HG02840 (cell line): Measurements from ENCODE around the gene RNLS.

ENCODE experiments used
- ATAC-seq: cut with Tn5 transposase; IDR thresholded peaks from one replicate; pipeline ENCODE4 v1.9.1; 2021; ENCODE audit warnings: mild to moderate bottlenecking, moderate library complexity, moderate number of reproducible peaks; ENCODE audit not compliant: unreplicated experiment, low FRiP score

The RNLS gene

DNA sequence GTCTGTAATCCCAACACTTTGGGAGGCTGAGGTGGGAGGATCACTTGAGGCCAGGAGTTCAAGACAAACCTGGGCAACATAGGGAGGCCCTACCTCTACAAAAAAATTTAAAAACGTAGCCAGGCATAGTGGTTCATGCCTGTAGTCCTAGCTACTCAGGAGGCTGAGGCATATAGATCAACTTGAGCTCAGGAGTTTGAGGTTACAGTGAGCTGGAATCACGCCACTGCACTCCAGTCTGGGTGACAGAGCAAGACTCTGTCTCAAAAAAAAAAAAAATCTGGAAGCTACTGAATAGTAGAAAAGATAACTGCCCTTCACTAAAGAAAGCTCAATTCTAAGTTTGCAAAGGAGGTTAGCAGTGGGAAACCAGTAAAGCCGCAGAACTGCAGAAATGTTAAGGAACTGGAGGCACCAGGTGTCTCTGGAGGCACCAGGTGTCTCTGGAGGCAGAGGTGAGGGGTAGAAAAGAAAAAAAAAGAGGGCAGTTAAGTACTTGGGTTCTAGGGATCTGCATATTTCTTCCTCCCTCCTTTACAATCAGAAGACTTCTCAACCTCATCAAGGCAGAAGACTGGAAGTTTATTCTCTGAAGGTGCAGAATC lies 56.5 kb downstream of the RNLS start:
- ATAC-seq, result no peak

DNA sequence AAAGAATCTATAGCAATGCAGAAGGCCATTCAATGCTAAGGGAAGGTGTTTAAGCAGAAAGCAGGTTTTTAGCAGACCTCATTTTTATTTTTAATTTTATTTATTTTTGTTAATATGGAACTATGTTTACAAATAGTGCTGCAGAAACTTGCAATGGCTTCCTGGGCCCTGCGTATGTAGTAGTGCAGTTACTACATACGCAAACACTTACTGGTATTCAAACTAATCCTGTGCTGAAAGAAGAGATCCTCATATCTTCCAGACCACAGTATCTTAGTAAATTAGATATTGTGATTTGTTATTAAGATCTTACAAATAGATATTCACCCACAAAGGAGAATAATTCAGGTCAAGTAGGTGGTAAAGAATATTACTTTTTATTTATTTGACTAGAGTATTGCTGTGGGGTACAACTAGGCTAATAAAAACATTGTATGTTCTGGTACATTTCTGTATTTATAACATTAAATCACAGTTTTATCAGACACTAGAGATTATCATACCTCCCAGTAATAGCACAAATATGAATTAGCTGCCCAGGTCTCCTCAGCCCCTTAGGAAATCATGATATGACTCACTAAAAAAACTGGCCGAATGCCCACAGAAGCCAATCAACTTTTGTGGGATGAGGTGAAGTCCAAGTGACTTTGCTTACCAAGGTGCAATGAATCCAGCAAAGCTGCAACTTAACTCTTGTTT lies 57.6 kb downstream of the RNLS start:
- no peak for ATAC-seq

DNA sequence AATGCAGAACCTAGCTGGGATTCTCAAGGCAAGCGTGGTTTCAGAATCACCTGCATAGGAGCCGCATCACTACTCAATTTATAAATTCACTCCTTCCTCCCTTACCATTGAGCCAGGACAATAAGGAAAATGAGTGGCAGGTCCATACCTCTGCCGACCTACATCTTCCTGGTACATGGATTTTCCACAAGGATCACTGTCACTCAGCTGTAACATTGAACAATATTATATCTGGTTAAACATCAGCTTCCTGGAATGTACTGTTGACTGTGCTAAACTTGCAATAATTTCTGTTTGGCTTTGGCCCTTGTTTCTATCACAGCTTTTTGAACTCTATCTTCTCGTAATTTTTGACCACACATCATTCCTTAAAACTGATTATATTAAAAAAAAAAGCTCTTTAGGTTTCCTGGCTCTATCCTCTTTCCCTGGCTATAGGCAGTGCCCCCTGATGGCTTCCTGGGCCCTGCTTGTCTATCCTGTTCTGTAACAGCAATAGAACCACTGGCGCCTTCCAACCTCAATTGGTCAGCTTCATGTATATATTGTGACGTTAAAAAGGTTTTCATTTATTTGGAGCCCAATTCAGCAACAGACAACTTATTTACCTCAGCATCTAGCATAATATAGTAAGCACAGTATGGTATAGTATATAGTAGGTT lies 59.2 kb downstream of the RNLS start:
- ATAC-seq, result no peak

DNA sequence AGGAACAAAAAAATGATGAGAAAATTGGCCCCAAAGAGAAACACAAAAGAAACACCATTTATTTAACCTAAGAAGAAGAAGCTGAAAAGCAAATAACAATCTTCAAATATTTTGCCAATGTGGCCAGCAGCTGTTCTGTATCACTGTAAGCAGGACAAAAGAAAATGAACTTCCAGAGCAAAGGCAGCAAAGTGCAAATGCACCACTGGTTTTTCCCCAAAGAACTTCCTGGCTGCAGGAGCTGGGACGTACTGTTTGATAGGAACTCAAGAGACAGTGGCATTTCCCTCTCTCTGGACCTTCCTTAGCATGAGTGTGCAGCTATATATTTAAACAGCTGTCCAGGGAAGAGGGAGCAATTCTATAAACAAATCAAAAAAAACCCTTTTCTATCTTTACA lies 60.4 kb downstream of the RNLS start:
- ATAC-seq, result no peak

DNA sequence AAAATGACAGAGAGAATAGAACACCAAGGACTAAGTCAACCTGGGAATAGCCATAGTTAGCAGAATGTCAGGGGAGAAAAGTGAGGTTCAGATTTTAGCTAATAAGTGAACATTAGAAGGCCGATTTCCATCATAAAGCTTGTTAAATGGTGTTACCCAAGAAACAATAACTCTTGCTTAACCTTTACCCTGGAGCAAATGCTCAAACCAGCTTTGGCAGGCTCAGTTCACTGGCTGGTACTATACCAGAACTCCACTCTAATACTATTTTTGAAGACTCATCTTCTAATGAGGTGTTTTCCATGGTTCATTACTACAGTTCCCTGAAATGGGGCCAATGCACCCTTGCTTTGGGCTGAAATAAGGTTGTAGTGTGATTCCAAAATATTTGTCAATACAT lies 61.3 kb downstream of the RNLS start:
- ATAC-seq, result no peak

DNA sequence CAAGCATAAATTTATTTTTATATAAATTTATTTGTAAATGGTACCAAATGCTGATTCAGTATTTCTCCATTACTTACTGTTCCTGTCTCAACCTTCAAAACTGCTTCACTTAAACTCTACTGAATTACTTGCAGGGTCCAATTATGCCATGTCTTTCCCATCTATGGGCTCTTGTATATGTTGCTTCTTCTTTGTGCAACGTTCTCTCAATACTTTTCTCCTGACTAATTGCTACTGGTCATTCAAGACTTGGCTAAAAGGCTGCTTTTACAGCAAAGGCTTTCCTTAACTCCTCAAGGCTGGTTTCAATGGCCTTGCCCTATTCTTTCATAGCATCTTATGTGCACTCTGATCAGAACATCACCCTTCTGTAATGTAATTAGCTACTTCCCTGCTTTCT lies 67.9 kb downstream of the RNLS start:
- no peak for ATAC-seq

DNA sequence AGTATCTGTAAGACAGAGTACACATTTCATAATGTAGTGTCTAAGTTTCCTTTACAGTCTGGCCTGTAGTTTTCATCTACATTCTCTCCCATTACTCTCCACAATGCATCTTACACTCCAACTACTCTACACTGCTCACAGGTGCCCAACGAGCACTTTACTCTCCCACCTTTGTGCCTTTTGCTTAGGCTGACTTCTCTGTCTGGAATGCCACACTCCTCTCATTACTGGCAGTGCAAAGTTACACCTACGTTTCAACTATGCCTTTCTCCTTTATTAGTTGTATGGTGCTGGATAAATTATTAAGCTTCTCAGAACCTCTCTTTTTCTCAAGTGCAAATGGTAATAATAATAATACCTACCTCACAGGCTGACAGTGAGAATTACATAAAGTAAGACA lies 70.5 kb downstream of the RNLS start:
- ATAC-seq, result no peak

DNA sequence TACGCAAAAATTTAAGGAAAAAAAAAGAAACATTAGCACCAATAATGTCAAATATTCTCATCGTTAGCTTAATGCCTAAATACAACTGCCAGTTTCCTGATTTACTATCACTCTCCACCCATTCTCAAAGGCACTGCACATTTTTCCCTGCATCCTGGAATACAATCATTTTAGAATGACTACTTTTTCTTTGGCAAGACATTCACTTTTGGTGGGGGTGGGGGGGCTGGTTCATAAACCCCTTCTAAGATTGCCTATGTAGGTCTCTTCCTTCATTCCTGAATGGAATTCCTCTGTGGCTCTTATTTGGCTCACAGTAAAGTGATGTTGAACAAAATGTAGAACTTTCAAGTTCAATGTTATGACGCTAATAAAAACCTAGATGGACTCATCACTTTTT lies 74.3 kb downstream of the RNLS start:
- ATAC-seq, result no peak

DNA sequence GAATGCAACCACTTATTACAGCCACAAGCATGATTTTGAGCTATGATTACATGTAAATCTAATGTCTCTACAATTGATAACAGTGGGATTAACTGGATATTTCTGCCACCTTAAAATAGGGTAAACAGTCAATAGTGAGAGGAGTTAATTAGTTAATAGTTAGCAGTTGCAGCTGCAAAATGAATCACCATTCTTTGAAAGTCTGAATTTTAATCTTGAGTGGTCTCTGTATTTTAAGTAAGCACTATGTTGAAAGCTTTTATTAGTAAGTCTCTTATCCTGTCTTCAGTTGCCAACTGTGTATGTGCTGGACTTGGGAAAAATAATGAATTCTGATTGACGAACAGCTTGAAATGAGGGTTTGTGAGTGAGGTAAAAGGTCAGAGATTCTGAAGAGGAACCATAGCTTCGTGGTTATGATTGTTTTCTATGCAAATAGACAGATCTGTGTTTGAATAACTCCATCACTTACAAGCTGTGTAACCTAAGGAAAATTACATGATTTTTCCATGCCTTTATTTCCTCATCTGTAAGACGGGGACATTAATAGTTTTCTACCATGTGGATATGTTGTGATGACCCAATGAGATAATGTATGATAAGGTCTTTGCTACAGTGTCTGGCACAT lies 75.2 kb downstream of the RNLS start:
- no peak for ATAC-seq

DNA sequence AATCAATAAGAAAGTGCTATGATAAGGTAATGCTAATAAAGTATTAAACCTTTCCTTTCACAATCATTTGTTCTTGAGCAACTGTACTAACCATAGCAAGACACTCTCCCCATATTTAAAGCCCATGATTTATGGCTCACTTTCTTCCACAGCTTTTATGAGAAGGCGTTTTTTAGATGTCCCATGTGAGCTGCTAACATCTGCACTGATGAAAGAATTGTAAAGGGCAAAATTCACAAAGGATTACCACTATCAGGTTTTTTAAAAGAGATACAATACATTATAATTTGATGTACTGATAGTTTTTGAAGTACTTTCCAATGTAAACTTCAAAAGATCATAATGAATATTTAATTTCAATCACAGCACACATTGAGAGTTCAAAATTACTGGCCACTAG lies 75.7 kb downstream of the RNLS start:
- ATAC-seq, result no peak

DNA sequence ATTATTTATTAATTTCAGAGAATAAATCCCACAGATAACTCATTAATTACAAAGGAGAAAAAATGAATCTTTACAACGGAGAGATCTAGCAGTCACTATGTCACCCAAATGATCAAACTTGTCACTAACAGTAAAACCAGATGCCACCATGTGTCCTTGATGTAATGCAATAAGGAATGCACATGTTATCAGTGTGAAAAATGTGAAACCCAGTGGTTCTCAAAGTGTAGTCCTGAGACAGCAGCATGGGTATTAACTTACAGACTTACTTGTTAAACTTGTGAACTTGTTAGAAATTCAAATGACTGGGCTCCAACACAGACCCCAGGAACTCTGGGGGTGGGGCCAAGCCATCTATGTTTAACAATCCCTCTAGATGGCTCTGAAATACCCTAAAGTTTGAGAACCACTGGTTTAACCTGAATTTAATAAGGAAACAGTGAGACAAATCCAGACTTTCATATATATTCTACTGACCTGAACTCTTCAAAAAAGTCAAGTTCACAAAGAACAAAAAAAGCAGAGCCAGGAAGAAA lies 77.4 kb downstream of the RNLS start:
- ATAC-seq, result no peak

DNA sequence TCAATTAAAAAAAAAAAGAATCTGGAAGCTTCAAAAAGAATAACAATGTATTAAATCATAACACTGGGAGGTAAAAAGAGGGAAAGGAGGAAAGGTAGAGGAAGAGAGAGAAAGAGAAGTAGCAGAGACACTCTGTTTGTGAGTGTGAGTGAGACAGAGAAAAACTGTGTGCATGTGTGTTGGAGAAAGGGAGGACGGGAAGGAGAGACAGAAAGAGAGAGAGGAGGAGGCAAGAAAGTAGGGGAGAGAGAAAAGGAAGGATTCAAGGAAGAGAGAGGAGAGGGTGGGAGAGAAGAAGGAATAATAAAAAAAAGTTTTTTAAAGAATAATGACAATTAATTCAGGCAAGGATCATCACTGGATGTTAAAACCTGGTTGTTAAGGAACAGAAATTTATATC lies 77.9 kb downstream of the RNLS start:
- ATAC-seq, result no peak

DNA sequence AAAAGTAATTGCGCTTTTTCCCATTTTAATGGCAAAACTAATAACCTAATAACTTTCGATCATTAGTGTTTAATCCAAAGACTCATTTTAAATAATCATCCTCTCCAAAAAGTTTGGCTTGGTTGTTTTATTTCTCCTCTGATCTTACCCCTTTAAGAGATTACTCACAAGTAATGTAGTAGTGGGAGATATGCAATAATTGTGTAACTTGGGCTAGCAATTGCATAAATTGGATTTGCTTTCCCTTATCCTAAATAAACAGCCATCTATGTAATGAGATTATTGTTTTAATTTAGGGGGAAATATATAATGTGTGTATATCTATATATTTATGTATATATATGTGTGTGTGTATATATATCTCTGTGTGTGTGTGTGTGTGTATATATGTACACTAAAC lies 82.5 kb downstream of the RNLS start:
- ATAC-seq, result no peak

DNA sequence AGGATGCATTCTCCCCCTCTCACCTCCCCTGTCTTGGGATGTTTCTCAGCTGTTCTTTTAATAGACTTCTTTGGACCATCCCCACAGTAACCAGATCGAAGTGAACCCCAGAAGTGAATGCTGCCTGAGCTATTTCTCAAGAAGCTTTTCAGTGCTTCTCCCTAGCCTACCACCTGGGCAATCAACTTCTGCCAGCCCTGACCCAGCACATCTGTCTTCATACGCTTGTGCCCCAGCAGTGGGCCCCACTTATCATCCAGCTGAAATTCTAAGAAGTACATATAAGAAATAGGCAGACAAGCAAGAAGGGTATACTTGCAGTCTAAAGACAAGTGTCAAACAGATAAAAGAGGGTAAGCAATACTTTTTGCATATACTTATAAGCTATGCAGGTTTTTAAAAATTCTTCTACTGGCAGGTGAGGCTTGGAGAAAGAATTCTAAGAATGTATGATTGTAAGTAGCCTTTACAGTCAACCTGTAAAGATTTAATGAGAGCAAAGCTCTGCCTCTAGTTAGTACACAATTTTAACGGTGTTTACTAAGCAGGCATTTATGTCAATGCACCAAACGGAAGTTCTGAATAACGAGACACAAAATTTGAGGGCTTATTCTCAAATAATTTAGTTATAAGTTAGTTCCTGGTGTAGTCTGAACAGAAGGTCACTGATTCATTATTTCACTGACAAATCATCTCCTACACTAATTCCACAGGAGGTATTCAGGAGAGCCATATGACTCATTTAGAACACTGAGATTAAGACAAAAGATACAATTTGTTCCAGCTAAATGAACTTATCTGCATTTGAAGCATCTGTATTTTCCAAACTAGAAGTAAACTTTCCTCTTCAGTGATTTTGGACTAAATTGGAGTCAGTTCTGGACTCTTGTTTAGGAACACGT lies 83.3 kb downstream of the RNLS start:
- ATAC-seq, result no peak

DNA sequence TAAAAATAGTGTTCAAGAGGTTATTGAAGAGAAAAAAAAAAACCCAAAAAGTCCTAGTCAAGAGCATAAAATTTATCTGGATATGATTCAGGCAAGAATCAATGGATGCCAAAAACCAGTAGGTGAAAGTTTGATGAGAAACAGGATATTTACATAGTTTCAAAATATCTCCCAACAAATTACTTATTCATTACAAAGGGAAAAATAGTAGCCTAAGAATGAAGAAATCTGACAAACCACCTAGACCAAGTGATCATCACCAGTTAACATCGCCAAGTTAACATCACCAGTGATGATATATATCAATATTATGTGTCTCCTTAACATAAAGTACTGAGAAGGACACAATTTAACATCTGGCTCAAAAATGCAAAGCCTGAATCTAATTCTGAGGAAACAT lies 85.2 kb downstream of the RNLS start:
- no peak for ATAC-seq

DNA sequence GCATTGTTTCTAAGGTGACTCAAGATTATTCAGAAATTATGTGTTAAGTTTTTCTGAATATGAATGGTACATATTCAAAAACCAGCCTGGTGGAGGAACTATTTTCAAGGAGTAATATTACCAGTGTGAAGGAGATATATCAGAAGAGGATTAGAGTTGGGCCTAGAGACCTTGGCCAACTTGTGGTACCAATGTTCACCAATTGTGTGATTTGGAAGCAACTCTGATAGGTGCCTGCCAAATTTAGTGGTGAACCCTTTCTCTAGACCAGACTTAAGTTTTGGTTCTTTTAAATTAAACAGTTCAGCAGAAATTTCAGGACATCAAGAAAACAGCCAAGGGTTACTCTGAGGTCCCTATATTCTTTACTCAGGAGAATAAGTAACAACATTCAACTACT lies 88.6 kb downstream of the RNLS start:
- ATAC-seq, result no peak

DNA sequence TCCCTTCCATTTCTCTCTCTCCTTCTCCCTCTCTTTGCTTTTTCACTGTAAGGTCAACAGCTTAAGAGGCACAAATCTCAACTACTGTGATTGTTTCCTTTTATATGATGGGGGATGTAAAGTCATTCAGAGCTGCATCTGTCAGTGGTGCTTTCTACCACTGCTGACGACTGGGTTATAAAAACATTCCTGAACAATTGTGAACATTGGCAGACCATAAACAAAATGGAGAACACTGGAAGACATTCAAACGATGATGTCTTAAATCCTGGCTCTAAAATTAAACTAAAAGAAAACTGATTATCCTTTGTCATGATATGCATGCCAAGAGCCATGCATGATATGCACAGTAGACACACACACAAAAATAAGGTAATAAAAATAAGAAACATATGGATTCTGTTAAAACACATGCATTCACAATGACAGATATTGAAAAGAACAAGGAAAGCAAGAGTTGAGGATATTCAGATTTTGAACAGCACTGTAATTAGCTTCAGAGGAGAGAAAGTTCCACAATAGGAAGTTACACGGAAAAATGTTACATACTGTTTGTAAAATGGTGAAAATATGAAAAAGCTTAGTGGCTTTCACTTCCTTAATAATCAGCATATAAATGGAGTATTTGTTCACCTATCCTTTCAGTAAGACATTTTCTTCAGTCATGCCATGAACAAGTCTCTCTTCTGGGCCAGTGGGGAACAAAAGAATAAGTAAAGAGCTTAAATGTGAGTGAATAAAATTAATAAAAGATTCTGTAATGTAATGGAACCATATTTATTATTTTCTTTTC lies 89.2 kb downstream of the RNLS start:
- ATAC-seq, result no peak

DNA sequence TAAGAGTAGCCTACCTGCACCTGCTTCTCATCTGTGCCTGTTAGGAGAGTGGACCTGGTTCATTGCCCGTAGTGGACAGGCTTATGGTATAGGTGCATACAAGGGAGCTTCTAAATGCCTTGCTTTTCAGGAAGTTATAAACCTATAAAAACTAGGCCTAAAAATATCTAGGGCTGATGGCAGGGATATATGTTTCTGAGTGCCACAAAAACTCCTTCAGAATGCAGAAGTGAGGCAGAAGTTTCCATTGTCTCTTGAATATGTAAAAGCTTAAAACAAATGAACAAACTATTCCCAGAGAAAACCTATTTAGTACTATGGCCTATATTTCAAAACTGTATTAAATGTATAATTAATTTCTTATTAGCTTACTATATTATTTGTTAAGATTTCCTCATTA lies 91.8 kb downstream of the RNLS start:
- no peak for ATAC-seq

DNA sequence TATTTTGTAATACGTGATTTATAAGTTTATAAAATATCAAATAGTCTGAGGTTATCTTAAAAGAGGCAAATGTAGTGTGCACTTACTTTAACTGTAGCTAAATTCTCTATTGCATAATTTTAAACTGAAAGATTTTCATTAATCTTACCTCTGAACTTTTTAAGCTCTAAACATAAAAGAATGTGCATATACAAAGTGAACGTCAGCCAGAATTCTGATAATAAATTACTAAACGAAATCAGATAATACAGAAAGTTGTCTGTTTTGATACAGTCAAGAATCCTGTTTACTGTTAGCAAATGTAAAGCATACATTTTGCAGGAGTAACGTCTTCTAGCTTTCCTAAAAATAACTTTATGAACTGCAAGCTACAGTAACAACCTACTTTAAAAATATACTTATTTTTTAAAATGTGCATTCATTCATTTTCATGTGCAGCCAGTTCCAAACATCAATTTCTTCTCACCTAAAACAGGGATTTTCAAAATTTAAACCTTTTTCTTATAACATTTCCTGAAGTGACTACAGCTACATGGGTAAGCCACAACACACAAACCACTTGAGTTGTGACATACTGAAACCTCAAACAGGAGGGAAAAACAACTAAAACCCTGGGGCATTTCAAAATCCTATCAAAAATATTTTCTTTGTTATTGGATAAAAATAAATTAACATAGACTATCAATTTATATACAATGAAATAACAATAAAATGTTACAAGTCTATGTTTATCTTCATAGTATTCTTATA lies 92.7 kb downstream of the RNLS start:
- no peak for ATAC-seq
